ENCODE measurements around the gene GRIN1. TPM values are rescaled to one million over a fixed set of nuclear protein-coding genes. Genes with fewer than 3 reads are reported as not detected.

Gene GRIN1
- total and polyA plus RNA-seq, 8 donors = 0.25 to 0.55 (median 0.31) TPM; not detected in 5

GRCh38 chr9:137141050-137141810 is 2.3 kb downstream of the GRIN1 start:
- 71 to 82% (median 76%) methylated on average over 12 to 17 of the region's 17 CpGs for WGBS, 5 donors
- intact Hi-C loops (cut with DNase I; ENCODE audit: low total_unique reads) = no loop called here
- H3K4me1 ChIP-seq = peaks cover 7 to 11% (median 10%) of the 10 kb centered on the region in 4 donors
- no peak for TF ChIP-seq EP300 (IDR thresholded peaks at IDR 0.05)
- TF ChIP-seq CTCF (IDR thresholded peaks at IDR 0.05) = no peak
- no peak for TF ChIP-seq POLR2AphosphoS5 (IDR thresholded peaks at IDR 0.05)
- TF ChIP-seq POLR2A (IDR thresholded peaks at IDR 0.05) = no peak
- no peaks in the 10 kb centered on the region for H3K9me3 ChIP-seq
- H3K36me3 ChIP-seq = no peaks in the 10 kb centered on the region
- H3K27ac ChIP-seq = no peak overlapping the region
- no peak overlapping the region for H3K4me3 ChIP-seq
- H3K27me3 ChIP-seq = peaks cover 47 to 94% (median 82%) of the 10 kb centered on the region in 3 donors
- no peak for DNase-seq

- Histone ChIP-seq H3K27me3 (peaks cover 45 to 94% (median 82%) of the 10 kb centered on the region in 3 donors), H3K4me3 (no peak overlapping the region), H3K36me3 (no peaks in the 10 kb centered on the region), H3K4me1 (peaks cover 7 to 11% (median 10%) of the 10 kb centered on the region in 4 donors), H3K9me3 (no peaks in the 10 kb centered on the region), H3K27ac (no peak overlapping the region)
- 68 to 74% (median 71%) methylated on average over 22 to 24 of the region's 24 CpGs for WGBS, 5 donors
- intact Hi-C loops (cut with DNase I; ENCODE audit: low total_unique reads) = no loop called here
- no peak for DNase-seq
- TF ChIP-seq EP300 (IDR thresholded peaks at IDR 0.05) (no peak), CTCF (IDR thresholded peaks at IDR 0.05) (no peak), POLR2AphosphoS5 (IDR thresholded peaks at IDR 0.05) (no peak), POLR2A (IDR thresholded peaks at IDR 0.05) (no peak)
Measured at GRCh38 chr9:137141976-137142936, 3.3 kb downstream of the GRIN1 start.

GRCh38 chr9:137143459-137143858 is 4.5 kb downstream of the GRIN1 start:
- H3K27me3 ChIP-seq = peaks cover 33 to 94% (median 75%) of the 10 kb centered on the region in 3 donors
- intact Hi-C loops (cut with DNase I; ENCODE audit: low total_unique reads) = no loop called here
- H3K36me3 ChIP-seq = no peaks in the 10 kb centered on the region
- H3K9me3 ChIP-seq = no peaks in the 10 kb centered on the region
- WGBS, 5 donors = 49 to 76% (median 54%) methylated on average over 4 of the region's 4 CpGs
- peaks cover 6 to 11% (median 10%) of the 10 kb centered on the region in 4 donors for H3K4me1 ChIP-seq
- no peak overlapping the region for H3K4me3 ChIP-seq
- no peak for TF ChIP-seq CTCF (IDR thresholded peaks at IDR 0.05)
- no peak overlapping the region for H3K27ac ChIP-seq
- DNase-seq = no peak

GRCh38 chr9:137145731-137146526 is 7.0 kb downstream of the GRIN1 start:
- Histone ChIP-seq H3K27ac (no peak overlapping the region), H3K36me3 (no peaks in the 10 kb centered on the region), H3K4me1 (no peaks in the 10 kb centered on the region), H3K27me3 (peaks cover 12 to 85% (median 55%) of the 10 kb centered on the region in 3 donors), H3K9me3 (no peaks in the 10 kb centered on the region), H3K4me3 (no peak overlapping the region)
- intact Hi-C loops (cut with DNase I; ENCODE audit: low total_unique reads) = no loop called here
- 48 to 57% (median 50%) methylated on average over 39 to 48 of the region's 49 CpGs for WGBS, 5 donors
- TF ChIP-seq CTCF (IDR thresholded peaks at IDR 0.05) = no peak
- no peak for DNase-seq
